HepG2 (cell line): ENCODE measurements around the gene ESF1. TPM values are rescaled to one million over a fixed set of nuclear protein-coding genes. Genes with fewer than 3 reads are reported as not detected.

Source experiments
- MBD4 ChIP-seq: IDR thresholded peaks from 2 replicates; pipeline ENCODE4 v1.6.1; 2012; ENCODE audit warnings: low read length, inconsistent platforms, borderline replicate concordance
- PCBP1 ChIP-seq: fragments of 200-400 bp; formaldehyde crosslinking; IDR thresholded peaks from 2 replicates; pipeline ENCODE4 v1.6.1; 2017; ENCODE audit warnings: mild to moderate bottlenecking, low read depth, low read length, borderline replicate concordance
- PITX1 ChIP-seq: sonication (generic); formaldehyde crosslinking; IDR thresholded peaks from 2 replicates; pipeline ENCODE4 v1.5.1; 2020; ENCODE audit warnings: mild to moderate bottlenecking, missing genetic modification reagents
- POLR2AphosphoS5 ChIP-seq: IDR thresholded peaks from 2 replicates; pipeline ENCODE4 v1.6.1; 2012; ENCODE audit warnings: low read depth, low read length
- RCOR2 ChIP-seq: IDR thresholded peaks from 2 replicates; pipeline ENCODE4 v1.6.1; 2016; ENCODE audit warnings: missing biosample characterization, missing genetic modification reagents
- RELA ChIP-seq: sonication (generic); formaldehyde crosslinking; IDR thresholded peaks from 2 replicates; pipeline ENCODE4 v1.4.0; 2020; ENCODE audit warnings: missing genetic modification reagents
- RFX1 ChIP-seq: fragments of 450-650 bp; IDR thresholded peaks from 2 replicates; pipeline ENCODE4 v1.6.1; 2017
- TERF1 ChIP-seq: sonication (generic); formaldehyde crosslinking; IDR thresholded peaks from 2 replicates; pipeline ENCODE4 v1.8.0; 2022; ENCODE audit warnings: mild to moderate bottlenecking, missing genetic modification reagents, moderate library complexity
- WIZ ChIP-seq: sonication (generic); formaldehyde crosslinking; IDR thresholded peaks from 2 replicates; pipeline ENCODE4 v1.5.1; 2020; ENCODE audit warnings: mild to moderate bottlenecking, missing genetic modification reagents
- ZBTB37 ChIP-seq: sonication (generic); formaldehyde crosslinking; IDR thresholded peaks from 2 replicates; pipeline ENCODE4 v1.4.0; 2020; ENCODE audit warnings: mild to moderate bottlenecking, missing genetic modification reagents
- ZMYM4 ChIP-seq: sonication (generic); formaldehyde crosslinking; IDR thresholded peaks from 2 replicates; pipeline ENCODE4 v1.8.1; 2023; ENCODE audit warnings: mild to moderate bottlenecking, missing genetic modification reagents
- ZNF207 ChIP-seq: fragments of 450-650 bp; IDR thresholded peaks from 2 replicates; pipeline ENCODE4 v1.6.1; 2016; ENCODE audit warnings: antibody characterized with exemption, borderline replicate concordance
- ZNF451 ChIP-seq: sonication (generic); formaldehyde crosslinking; IDR thresholded peaks from 2 replicates; pipeline ENCODE4 v1.5.0; 2020; ENCODE audit warnings: mild to moderate bottlenecking, missing genetic modification reagents
- ZNF512B ChIP-seq: sonication (generic); formaldehyde crosslinking; IDR thresholded peaks from 2 replicates; pipeline ENCODE4 v1.5.1; 2020; ENCODE audit warnings: missing genetic modification reagents, mild to moderate bottlenecking, borderline replicate concordance
- ZNF652 ChIP-seq: IDR thresholded peaks from 2 replicates; pipeline ENCODE4 v1.6.1; 2016; ENCODE audit warnings: low read depth, borderline replicate concordance
- ZNF766 ChIP-seq: sonication (generic); formaldehyde crosslinking; IDR thresholded peaks from 2 replicates; pipeline ENCODE4 v1.5.0; 2020; ENCODE audit warnings: missing genetic modification reagents, borderline replicate concordance
- polyA plus RNA-seq, 8 experiments: library from polyadenylated mRNA; depleted of rRNA in 3 of 8; stranded (reverse) in 7 of 8; unstranded in 1 of 8; fragments of >200 nt; fragmentation: Illumina TruSeq in 4 of 8; extraction: Trizol in 4 of 8; gene quantifications; 2 replicates each; pipeline versions ENCODE4 v1.2.1 to v1.2.3, GENCODE V29; 2011 to 2016; ENCODE audit warnings: low read depth in 4 of 8, missing spikeins in 1 of 8, mixed read lengths in 1 of 8; ENCODE audit not compliant: insufficient read depth in 1 of 8
- total RNA-seq, 5 experiments: library from RNA; depleted of rRNA; stranded (reverse); fragments of >200 nt; fragmentation: Illumina TruSeq; extraction: Trizol; gene quantifications; 2 replicates each; pipeline ENCODE4 v1.2.3, GENCODE V29; 2016; ENCODE audit warnings: low read depth in 1 of 5
- TF ChIP-seq, protein P1 (sequence below), 2 experiments: sonication (generic) in 1 of 2; formaldehyde crosslinking in 1 of 2; IDR thresholded peaks; 2 replicates each; pipeline versions ENCODE4 v1.5.1 to v1.6.1; 2011 to 2020; ENCODE audit warnings: borderline replicate concordance in 1 of 2, low read depth in 1 of 2, low read length in 1 of 2, mild to moderate bottlenecking in 1 of 2, missing genetic modification reagents in 1 of 2, moderate library complexity in 1 of 2
- TF ChIP-seq, protein P2 (sequence below): sonication (generic); formaldehyde crosslinking; IDR thresholded peaks from 2 replicates; pipeline ENCODE4 v1.4.0; 2020; ENCODE audit warnings: missing genetic modification reagents; ENCODE audit errors: not compliant biosample characterization
- TF ChIP-seq, protein P3 (sequence below): sonication (generic); formaldehyde crosslinking; IDR thresholded peaks from 2 replicates; pipeline ENCODE4 v1.8.1; 2023; ENCODE audit warnings: mild to moderate bottlenecking, missing genetic modification reagents, borderline replicate concordance

Gene ESF1
- total and polyA plus RNA-seq, 2 of the 13 experiments (the other 11 are each of a cell fraction or from before 2014, with no cell fraction given), result 7.3 to 66.9 TPM

GRCh38 chr20:13681248-13682125, 103.2 kb downstream of the ESF1 start (continued):
- no peak for TF ChIP-seq TERF1
- TF ChIP-seq ZNF766, result no peak
- TF ChIP-seq, protein P1, sequence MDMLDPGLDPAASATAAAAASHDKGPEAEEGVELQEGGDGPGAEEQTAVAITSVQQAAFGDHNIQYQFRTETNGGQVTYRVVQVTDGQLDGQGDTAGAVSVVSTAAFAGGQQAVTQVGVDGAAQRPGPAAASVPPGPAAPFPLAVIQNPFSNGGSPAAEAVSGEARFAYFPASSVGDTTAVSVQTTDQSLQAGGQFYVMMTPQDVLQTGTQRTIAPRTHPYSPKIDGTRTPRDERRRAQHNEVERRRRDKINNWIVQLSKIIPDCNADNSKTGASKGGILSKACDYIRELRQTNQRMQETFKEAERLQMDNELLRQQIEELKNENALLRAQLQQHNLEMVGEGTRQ (IDR thresholded peaks at IDR 0.05; ENCODE audit: low read depth, low read length), result no peak
- TF ChIP-seq, protein P1 (CRISPR knock-in tag; IDR thresholded peaks at IDR 0.05; ENCODE audit: borderline replicate concordance), result no peak; the same call in 1 of the 2 replicates
- TF ChIP-seq RFX1, result no peak
- TF ChIP-seq POLR2AphosphoS5, result no peak
- peak; percentile 58; the same call in 1 of the 2 replicates for TF ChIP-seq PITX1 (CRISPR knock-in tag)
- TF ChIP-seq, protein P2, sequence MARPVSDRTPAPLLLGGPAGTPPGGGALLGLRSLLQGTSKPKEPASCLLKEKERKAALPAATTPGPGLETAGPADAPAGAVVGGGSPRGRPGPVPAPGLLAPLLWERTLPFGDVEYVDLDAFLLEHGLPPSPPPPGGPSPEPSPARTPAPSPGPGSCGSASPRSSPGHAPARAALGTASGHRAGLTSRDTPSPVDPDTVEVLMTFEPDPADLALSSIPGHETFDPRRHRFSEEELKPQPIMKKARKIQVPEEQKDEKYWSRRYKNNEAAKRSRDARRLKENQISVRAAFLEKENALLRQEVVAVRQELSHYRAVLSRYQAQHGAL (CRISPR knock-in tag), result no peak
- TF ChIP-seq, protein P3, sequence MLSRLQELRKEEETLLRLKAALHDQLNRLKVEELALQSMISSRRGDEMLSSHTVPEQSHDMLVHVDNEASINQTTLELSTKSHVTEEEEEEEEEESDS (CRISPR knock-in tag), result no peak
- TF ChIP-seq RELA (CRISPR knock-in tag), result no peak
- no peak for TF ChIP-seq PCBP1
- TF ChIP-seq ZNF451 (CRISPR knock-in tag), result no peak
- peak; percentile 81 for TF ChIP-seq ZMYM4
- peak; percentile 91 for TF ChIP-seq RCOR2 (CRISPR knock-in tag)
- TF ChIP-seq ZNF652 (CRISPR knock-in tag), result peak; percentile 9; the same call in 1 of the 2 replicates
- TF ChIP-seq MBD4, result no peak
- TF ChIP-seq ZBTB37, result no peak
- TF ChIP-seq ZNF512B (CRISPR knock-in tag), result peak; percentile 69; the same call in 1 of the 2 replicates
- TF ChIP-seq WIZ (CRISPR knock-in tag), result no peak
- no peak for TF ChIP-seq ZNF207
